Panc1 (cell line): ENCODE results near the gene DPP9.

ENCODE experiments used
- CTCF ChIP-seq: fragments of 450-650 bp; IDR thresholded peaks from 2 replicates; pipeline ENCODE4 v1.5.1; 2017; ENCODE audit warnings: mild to moderate bottlenecking
- SIN3A ChIP-seq: IDR thresholded peaks from 2 replicates; pipeline ENCODE4 v1.6.1; 2012; ENCODE audit warnings: low read depth, mild to moderate bottlenecking, low read length, moderate library complexity, borderline replicate concordance; ENCODE audit not compliant: insufficient read depth

DNA sequence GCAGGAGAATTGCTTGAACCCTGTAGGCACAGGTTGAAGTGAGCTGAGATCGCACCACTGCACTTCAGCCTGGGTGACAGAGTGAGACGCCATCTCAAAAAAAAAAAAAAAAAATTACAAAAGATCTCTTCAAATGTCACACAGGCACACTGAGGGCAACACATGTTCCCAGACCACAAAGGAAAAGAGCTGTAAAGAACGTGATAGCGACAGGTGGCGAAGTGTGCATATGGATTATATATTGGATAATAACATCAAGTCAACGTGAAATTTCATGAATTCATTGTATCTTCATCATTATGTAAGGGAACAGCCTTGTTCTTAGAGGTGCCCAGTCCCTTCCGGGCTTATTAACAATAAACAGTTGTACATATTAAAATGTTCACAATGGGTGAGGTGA lies 31.8 kb upstream of the DPP9 start:
- TF ChIP-seq CTCF (no peak), SIN3A (no peak)
